ENCODE data around the gene MARK1.

GRCh38 chr1:220684890-220685289 is 157.0 kb downstream of the MARK1 start:
- TF ChIP-seq, protein P1, sequence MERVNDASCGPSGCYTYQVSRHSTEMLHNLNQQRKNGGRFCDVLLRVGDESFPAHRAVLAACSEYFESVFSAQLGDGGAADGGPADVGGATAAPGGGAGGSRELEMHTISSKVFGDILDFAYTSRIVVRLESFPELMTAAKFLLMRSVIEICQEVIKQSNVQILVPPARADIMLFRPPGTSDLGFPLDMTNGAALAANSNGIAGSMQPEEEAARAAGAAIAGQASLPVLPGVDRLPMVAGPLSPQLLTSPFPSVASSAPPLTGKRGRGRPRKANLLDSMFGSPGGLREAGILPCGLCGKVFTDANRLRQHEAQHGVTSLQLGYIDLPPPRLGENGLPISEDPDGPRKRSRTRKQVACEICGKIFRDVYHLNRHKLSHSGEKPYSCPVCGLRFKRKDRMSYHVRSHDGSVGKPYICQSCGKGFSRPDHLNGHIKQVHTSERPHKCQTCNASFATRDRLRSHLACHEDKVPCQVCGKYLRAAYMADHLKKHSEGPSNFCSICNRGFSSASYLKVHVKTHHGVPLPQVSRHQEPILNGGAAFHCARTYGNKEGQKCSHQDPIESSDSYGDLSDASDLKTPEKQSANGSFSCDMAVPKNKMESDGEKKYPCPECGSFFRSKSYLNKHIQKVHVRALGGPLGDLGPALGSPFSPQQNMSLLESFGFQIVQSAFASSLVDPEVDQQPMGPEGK (tag by site-specific recombination; IDR thresholded peaks at IDR 0.05), result no peak
- no peak for TF ChIP-seq ZEB2 (tag by site-specific recombination; IDR thresholded peaks at IDR 0.05)
- TF ChIP-seq SETDB1 (IDR thresholded peaks at IDR 0.05; ENCODE audit: insufficient read length, low read length), result no peak
- no peak for TF ChIP-seq ZBTB48 (tag by site-specific recombination; IDR thresholded peaks at IDR 0.05)
- TF ChIP-seq CTCF (tag by site-specific recombination; IDR thresholded peaks at IDR 0.05), result no peak
- no peak for TF ChIP-seq ZNF175 (tag by site-specific recombination; IDR thresholded peaks at IDR 0.05)
- TF ChIP-seq ZNF121 (tag by site-specific recombination; IDR thresholded peaks at IDR 0.05), result no peak
- TF ChIP-seq ATF2 (tag by site-specific recombination; IDR thresholded peaks at IDR 0.05; ENCODE audit: low read depth), result no peak
- TF ChIP-seq, protein P2, sequence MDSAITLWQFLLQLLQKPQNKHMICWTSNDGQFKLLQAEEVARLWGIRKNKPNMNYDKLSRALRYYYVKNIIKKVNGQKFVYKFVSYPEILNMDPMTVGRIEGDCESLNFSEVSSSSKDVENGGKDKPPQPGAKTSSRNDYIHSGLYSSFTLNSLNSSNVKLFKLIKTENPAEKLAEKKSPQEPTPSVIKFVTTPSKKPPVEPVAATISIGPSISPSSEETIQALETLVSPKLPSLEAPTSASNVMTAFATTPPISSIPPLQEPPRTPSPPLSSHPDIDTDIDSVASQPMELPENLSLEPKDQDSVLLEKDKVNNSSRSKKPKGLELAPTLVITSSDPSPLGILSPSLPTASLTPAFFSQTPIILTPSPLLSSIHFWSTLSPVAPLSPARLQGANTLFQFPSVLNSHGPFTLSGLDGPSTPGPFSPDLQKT (IDR thresholded peaks at IDR 0.05; ENCODE audit: borderline replicate concordance, low read depth, low read length), result no peak
- TF ChIP-seq SALL2 (tag by site-specific recombination; IDR thresholded peaks at IDR 0.05; ENCODE audit: borderline replicate concordance), result no peak
- no peak for TF ChIP-seq YY1 (tag by site-specific recombination; IDR thresholded peaks at IDR 0.05)
- TF ChIP-seq ZNF843 (tag by site-specific recombination; IDR thresholded peaks at IDR 0.05), result no peak
- TF ChIP-seq ZNF112 (tag by site-specific recombination; IDR thresholded peaks at IDR 0.05), result no peak
- no peak for TF ChIP-seq ZBTB8A (tag by site-specific recombination; IDR thresholded peaks at IDR 0.05)

Measured in HEK293 (cell line).